NCI-H128 (cell line): ENCODE data around the gene SLC7A4.
"Not testable (repeated sequence)": the region's sequence is repeated elsewhere in the genome, so short reads cannot be mapped to it uniquely, and the experiment has no call there.

Source experiments
- DNase-seq: peaks from one replicate; lab custom pipeline; 2025; ENCODE audit not compliant: unreplicated experiment; lab: John Stamatoyannopoulos, UW

The SLC7A4 gene

DNA sequence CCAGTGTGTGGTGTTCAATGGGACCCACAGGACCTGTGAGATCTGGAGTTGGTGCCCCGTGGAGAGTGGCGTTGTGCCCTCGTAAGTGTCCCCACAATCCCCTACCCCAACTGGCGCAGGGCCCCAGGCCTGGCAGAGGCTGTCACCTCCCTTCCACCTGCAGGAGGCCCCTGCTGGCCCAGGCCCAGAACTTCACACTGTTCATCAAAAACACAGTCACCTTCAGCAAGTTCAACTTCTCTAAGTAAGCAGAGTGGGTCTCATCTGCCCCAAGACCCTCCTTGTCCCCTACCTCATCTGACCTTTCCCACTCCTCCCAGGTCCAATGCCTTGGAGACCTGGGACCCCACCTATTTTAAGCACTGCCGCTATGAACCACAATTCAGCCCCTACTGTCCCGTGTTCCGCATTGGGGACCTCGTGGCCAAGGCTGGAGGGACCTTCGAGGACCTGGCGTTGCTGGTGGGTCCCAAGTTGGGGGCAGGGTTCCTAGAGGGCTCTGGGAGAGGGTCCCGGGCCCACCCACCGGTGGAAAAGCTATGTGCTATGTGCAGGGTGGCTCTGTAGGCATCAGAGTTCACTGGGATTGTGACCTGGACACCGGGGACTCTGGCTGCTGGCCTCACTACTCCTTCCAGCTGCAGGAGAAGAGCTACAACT, 9.3 kb downstream of the SLC7A4 start:
- no peak for DNase-seq

DNA sequence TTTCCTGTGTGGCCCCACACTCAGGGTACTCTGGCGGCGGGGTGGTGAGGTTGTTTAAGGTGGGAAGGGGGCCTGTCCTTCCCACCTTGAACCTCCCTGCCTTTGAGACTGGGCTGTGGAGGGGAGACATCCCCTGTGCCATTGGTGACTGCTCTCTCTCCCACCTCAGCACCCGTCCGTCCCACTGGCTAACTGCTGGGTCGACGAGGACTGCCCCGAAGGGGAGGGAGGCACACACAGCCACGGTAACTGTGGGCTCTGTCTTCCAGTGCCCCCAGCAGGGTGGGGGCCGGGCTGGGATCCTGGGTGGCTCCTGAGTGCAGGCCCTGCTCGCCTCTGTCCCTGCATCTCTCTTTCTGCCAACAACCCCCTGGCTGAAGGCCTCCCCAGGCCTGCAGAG, 9.9 kb downstream of the SLC7A4 start:
- no peak for DNase-seq

DNA sequence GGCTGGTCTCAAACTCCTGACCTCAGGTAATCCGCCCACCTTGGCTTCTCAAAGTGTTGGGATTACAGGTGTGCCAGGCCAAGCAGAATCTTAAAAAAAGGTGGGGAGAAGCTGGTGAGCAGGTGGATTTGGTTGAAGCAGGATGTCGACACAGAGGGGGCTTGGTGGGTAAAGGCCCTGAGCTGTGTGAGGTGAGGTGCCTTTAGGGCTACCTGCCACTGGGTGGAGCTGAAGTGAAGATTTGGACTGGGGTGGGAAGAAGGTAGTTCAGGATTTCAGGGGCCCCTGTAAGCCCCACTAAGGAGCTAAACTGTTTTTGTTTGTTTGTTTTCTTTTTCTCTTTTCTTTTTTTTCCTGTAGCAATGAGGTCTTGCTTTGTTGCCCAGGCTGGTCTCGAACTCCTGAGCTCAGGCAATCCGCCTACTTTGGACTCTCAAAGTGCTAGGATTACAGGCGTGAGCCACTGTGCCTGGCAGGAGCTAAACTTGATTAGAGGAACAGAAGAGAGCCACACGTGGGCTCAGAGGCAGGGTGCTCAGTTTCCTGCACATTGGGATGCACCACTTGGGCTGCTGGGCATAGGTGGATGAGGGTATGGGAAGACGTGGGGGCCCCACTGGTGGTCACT, 11.4 kb downstream of the SLC7A4 start:
- no peak for DNase-seq

DNA sequence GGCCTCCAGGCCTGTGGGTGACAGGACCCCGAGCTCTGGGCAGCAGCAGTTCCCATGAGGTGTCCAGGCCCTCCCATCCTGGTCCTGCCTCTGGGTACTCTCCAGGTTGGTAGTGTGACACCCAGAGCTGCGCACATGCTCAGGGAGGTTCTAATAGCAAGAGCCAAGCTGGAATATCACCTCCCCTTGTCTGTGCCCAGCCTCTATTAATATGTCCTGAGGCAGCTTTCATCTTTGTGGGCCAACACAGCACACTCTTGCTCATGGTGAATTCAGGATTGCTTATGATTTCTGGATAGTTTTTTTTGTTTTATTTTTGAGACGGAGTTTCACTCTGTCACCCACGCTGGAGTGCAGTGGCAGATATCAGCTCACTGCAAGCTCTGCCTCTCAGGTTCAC, 14.0 kb downstream of the SLC7A4 start:
- no peak for DNase-seq

DNA sequence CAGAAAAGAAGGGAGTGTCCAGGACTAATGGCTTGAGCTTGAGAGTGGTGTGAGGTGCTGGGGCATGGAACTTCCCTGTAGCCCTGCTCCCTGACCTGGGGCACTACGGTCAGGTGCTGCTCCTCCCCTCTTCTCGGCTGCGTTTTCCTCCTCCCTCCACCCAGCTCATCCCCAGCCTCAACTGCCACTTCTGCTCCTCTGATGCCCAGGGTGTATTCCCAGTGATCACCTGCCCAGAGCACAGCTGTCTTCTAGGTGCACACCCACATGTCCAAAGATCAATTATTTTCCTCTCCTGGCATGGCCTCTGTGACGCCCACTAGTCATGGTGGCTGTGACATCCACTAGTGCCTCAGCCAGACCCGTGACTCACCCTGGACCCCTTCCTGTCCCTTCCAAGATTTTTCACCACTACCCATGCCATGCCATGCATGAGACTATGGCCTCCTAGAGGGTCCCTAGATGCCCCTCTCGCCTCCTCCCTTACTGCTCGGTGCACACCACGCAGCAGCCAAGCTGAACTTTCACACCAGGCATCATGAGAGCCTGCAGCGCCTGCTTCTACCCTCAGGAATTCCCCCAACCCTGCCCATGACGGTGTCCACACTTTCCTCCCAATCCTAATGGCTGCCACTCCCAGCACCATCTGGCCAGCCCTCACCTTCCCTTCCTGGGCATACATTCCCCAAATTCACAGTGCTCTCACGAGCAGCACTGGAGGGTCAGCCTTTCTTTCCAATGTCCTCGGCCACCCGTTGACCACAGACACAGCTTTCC, 15.5 kb downstream of the SLC7A4 start:
- DNase-seq, result no peak

DNA sequence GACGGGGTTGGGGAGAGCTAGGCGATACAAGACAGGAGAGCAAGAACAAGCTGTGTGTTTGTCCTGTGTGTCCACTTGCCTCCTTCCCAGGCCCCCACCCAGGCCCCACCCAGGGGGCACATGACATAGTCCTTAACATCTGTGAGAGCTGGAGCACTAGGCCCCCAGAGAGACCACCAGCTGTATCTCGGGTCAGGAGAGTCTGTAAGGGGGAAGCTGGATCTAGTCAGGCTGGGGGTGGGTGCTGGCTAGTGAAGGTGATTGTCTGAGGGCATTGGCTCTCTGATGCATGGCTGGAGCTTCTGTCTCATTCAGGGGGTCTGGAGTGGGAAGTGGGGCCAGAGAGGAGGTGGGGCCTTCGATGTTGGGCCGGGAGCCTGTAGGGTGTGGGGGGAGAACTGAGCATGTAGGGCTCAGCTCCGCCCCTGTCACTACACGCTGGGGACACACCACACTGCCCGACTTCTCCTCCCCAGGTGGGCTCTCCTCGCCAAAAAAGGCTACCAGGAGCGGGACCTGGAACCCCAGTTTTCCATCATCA, 16.8 kb downstream of the SLC7A4 start:
- DNase-seq, result no peak

DNA sequence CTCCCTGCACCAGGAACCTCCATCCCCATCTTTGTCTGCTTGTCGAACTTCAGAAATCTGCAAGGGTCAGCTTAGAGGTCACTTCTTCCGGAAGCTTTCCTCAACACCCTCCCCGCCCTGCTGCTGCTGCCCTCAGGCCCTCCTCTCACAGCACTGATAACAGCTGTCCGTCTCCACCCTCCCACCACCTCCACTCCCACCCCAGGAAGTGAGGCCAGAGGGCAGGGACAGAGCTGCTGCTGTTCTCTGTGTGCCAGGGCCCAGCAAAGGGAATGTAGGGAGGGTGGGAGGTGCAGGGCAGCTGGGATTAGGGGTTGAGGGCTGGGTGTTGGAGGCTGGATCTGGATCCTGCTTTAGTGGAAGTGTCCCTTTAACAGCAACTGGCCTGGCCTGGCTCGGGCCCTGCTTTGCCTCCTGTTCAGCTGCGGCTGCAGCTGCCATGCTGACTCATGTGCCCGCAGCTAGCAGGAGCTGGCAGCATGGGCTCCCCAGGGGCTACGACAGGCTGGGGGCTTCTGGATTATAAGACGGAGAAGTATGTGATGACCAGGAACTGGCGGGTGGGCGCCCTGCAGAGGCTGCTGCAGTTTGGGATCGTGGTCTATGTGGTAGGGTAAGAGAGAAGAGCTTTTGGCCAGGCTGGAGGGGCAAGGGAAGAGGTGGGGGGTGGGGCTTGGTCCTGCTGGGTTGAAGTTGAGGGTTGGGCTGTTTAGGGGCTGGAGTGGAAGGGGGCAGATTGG, 17.5 kb downstream of the SLC7A4 start, which contains the start of gene P2RX6:
Gene P2RX6, plus strand, starts transcription at position 440 of the 740 bp plus-strand sequence. Its CDS starts 10 bp downstream, at position 450.
- DNase-seq, result no peak

DNA sequence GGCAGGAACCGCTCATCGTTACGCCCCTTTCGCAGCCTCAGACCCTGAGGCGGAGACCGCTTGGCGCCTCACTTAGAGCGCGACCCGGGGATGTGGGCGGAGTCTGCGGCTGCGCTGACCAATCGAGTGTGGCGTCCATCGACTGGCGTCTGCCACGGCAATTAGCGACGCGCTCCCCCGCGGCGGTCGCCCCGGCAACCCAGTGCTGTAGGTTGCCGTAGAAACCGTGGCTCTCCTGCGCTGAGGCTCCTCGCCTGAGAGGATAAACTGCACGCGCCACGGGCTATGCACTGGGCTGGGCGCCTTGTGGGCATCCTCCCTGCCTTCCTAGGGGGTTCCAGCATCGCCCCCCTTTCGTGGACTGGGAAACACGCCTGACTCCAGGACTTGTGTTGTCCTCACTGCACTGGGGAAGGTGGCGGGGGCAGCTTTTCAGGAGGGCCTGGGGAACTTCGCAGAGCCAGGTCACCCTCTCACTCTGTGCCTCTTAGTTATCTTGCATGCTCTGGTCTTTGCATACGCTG, 18.1 kb downstream of the SLC7A4 start:
- DNase-seq, result peak; percentile 84

DNA sequence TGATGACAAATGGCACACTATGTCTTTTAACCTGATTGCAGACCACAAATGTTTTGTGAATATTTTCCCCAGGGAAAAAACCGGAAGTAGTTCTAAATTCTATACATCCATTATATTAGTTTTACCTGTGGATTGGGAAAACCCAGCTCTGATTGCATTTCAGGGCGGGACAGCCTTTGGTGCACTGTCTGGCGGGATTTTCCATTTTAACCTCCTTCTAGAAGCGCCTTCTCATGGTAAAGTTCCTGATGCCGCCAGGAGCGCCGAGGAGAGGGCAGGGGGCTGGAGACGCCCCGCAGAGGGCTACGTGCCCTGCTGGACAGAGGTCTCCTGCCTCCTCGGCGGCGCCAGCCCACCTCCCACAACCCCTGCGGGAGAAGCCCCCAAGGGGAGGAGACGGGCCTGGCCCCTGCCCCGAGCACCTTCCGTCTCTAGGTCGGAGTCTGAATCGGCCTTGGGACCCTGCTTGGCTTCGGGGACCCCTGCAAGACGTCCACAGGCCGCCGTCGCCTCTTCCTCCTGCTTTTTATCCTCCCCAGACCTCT, 18.6 kb downstream of the SLC7A4 start:
- DNase-seq, result no peak

DNA sequence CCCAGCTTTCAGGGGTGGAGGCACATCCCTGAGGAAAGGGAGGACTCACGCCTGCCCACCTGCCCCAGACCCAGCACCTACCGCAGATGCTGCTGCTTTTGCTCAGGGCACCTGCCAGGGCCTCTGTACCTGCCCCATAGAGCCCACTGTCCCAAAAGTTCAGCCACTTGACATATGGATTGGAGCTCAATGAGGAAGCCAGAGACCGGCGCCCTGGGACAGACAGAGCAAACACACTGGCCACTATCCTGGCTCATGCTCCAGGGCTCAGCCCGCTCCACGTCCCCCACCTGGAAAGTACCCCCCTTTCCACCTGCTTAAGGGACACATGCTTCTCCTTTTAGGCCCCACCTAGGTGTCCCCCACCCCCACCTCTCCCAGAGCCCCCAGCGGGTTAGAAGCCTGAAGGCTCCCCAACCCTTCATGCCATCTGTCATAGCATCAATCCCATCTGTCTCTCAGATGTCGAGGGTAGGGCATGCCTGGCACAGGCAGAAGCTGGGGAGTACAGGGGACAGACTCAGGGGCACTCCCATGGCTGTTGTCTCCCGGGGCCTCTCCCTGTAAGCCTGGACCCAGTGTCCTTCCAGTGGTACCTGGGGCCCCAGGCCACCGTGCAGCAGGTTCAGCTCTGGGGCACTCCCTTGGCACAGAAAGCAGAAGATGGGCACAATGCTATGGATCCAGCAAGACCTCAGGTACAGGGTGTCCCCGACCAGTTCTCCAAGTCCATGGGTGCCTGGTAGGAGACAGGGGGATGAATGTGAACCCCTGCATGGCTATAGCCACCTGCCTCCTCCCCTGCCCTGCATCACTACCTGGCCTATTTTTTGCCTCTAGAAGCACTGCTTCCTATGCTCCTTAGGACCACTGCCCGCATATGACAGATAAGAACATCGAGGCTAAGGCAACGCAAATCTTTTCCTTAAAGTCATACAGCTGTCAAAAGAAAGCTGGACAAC, 19.6 kb downstream of the SLC7A4 start:
- DNase-seq, result no peak

DNA sequence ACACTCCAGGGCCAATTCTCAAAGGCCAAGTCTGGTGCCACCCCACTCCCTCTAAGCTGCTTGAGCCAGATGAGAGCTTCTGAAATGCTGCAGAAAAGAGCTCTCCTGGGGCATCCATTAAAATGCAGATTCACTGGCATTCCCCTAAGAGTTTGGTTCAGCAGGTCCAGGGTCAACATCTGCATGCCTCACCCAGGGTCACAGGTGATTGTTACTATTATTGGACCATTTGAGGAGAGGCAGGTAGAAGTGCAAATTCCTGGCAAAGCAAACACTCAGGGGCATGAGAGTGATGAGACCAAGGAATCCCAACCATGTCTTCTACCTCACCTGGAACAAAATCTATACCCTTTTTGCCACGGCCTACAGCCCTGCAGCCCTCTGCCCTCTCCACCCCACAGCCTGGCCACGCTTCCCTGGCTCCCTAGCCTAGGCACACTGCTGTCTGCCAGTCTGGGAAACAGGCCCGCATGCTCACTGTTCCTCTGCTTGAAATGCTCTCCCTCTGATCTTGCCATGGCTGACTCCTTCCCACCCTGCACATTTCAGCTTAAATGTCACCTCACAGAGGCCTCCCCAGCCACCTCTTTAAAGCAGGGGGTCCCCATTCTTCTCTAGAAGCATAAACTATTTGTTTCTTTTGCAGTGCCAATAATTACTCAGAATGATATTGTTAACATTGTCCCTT, 21.8 kb downstream of the SLC7A4 start:
- DNase-seq, result no peak

DNA sequence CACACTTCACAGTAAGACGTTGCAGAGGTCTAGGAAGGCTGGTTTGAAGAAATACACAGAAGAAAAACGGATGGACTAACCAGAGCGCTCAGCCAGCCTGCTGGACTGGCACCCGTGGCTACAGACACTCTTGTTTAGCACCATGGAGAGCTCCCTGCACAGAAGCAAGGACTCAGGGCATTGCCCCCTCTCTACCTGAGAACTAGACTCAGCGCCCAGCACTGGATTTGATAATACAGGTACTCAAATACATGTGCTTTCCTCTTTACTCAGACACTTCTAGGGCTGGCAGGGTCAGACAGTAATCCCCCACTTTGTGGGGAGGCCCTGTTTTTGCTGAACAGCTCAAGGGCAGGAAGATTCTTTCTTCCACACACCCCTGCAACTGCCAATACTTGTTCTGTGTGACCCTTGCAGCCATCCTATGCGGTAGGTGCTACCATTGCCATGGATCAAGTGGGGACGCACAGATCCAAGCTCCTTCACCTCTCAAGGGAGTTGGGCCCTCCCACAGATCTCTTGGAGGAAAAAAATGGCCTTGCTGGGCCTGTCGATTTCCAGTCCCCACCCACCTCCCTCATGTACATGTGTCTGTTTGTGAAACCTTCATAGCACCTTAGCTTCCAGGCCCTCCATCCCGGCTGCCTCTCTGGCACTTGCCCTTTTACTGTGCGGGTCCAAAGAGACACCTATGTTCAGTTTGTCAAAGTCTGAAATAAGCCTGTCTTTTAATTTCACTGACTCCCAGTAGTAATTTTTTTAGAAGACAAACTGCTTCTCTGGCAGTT, 22.5 kb downstream of the SLC7A4 start:
- no peak for DNase-seq

DNA sequence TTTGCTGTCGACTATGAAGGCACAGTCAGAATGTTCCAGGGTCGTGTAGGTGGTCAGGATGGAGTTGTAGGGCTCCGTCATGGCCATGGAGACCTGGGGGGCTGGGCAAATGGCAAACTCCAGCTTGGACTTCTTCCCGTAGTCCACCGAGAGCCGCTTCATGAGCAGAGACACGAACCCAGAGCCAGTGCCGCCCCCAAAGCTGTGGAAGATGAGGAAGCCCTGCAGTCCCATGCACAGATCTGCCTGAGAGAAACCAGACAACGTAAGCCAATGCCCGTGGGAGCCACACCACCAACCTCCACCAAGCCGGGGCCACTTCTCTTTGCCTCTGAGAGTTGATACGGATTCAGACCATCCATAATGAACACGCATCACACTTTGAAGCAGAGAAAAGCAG, 23.2 kb downstream of the SLC7A4 start:
- not testable (repeated sequence) for DNase-seq

DNA sequence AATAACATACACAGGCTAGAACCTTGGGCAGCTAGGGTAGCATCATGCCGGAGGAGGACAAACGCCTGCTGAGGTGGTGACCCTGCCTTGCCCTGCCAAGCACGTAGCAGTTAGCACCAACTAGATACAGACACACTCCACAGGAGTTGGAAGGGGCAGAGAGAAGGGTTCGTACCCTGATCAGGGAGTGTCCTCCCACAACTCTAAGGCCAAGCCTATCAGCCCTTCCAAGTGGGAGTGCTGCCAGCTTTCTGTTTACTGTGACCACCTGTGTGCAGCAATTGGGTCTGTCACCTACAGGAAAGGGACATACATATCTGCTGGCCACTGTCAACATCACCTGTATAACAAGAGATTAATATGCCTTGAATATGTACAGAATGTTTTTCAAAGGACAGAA, 28.6 kb downstream of the SLC7A4 start:
- DNase-seq, result no peak

DNA sequence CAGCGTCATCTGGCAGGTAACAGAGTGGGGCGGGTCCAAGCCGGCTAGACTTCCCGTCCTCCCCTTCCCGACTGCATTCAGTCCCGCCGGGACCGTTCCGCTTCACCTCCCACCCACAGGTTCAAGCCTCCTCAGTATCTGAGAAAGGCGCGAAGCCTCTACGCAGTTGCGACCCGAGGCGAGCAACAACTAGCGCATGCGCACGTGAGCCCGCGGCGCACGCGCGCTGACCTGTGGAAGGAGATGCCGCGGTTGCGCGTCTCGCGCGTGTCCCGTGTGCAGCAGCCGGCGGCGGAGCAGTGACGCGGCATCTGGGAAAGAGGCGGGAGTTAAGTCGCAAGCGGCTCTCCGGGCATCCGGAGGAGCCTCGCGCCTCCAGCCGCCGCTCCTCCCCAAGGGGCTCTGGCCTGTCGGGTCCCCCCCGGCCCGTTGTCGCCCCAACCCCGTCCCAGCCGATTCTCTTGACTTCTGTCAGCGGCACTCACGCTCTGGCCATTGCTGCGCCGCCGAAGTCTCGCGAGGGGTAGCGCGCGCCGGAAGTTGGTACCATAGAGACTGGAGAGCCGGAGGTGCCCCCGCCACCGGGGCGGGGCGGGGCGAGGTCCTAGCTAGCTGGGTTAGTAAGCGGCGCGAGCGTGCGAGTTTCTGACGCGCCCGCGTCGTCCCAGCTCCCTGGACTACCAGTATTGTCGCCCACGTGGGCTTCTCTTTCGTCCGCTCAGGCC, 30.6 kb downstream of the SLC7A4 start, which contains the start of gene THAP7:
Gene THAP7, minus strand, starts transcription at position 518 of the 725 bp plus-strand sequence. Its CDS starts 207 bp downstream, at position 311.
- peak; percentile 81 for DNase-seq

DNA sequence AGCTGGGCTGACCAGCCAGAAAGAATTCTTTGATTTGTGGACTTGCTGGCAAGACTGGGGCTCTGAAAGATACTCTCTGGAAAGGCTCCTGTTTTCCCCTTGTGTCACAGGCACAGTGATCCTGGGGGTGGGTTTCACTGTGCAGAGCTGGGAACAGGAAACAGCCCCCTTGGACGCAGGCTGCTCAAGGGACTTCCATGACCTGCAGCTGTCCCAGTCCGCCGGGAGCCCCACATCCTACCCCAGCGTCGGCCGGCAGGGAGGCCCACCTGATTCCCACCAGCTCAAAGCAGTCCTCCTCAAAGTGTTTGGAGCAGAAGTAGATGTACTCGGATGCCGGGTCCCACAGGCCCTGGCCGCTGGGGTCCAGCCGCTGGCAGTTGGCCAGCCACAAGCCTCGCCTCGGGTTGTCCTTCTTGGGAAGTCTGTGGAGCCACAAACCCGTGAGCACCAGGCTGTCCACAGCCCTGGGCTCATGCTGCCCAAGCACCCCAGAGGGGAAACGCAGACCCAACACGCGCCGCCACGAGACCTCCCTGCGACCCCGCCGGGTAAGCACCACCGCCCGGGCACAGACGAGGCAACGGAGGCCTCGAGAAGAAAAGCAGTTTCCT, 31.3 kb downstream of the SLC7A4 start:
- no peak for DNase-seq
